Liver (tissue), 9 donors: ENCODE results near the gene PCID2. TPM values are rescaled to one million over a fixed set of nuclear protein-coding genes. Genes with fewer than 3 reads are reported as not detected.

Experiments
- DNase-seq: peaks from one replicate; pipeline ENCODE4 v3.0.0-alpha.2; 2017; ENCODE audit warnings: low spot score
- H3K27ac ChIP-seq, 2 donors: one replicate each; pipeline ENCODE4 v1.7.0; 2013; ENCODE audit warnings: inconsistent platforms in 2 of 2, low read length in 2 of 2, control low read depth in 1 of 2, low read depth in 1 of 2, mild to moderate bottlenecking in 1 of 2
- H3K27me3 ChIP-seq, 4 donors: one replicate each; pipeline versions ENCODE4 v1.6.1 to v1.7.0; 2013; ENCODE audit warnings: low read length in 3 of 4, inconsistent platforms in 1 of 4, mild to moderate bottlenecking in 1 of 4, moderate library complexity in 1 of 4; ENCODE audit not compliant: control insufficient read depth in 4 of 4, insufficient read depth in 4 of 4
- H3K36me3 ChIP-seq, 4 donors: one replicate each; pipeline versions ENCODE4 v1.6.1 to v1.7.0; 2013; ENCODE audit warnings: low read length in 3 of 4, mild to moderate bottlenecking in 3 of 4, low read depth in 1 of 4, moderate library complexity in 1 of 4; ENCODE audit not compliant: control insufficient read depth in 4 of 4, insufficient read depth in 3 of 4
- H3K4me1 ChIP-seq, 4 donors: one replicate each; pipeline versions ENCODE4 v1.6.1 to v1.7.0; 2013; ENCODE audit warnings: low read length in 3 of 4, mild to moderate bottlenecking in 3 of 4, moderate library complexity in 1 of 4; ENCODE audit not compliant: control insufficient read depth in 4 of 4, insufficient read depth in 4 of 4
- H3K4me3 ChIP-seq, 3 donors: one replicate each; pipeline versions ENCODE4 v1.6.1 to v1.7.0; 2013; ENCODE audit warnings: low read length in 3 of 3, control low read depth in 1 of 3, low read depth in 1 of 3, mild to moderate bottlenecking in 1 of 3
- H3K9ac ChIP-seq, 2 donors: one replicate each; pipeline ENCODE4 v1.7.0; 2013; ENCODE audit warnings: low read length in 2 of 2, mild to moderate bottlenecking in 2 of 2, moderate library complexity in 2 of 2, control low read depth in 1 of 2, low read depth in 1 of 2
- H3K9me3 ChIP-seq, 4 donors: one replicate each; pipeline versions ENCODE4 v1.6.1 to v1.7.0; 2013; ENCODE audit warnings: low read length in 3 of 4; ENCODE audit not compliant: control insufficient read depth in 4 of 4
- ATF3 ChIP-seq: IDR thresholded peaks from 2 replicates; pipeline ENCODE4 v1.6.1; 2016; ENCODE audit warnings: antibody characterized with exemption
- CTCF ChIP-seq: fragments of 150-350 bp; IDR thresholded peaks from 2 replicates; pipeline ENCODE4 v1.5.1; 2017; ENCODE audit warnings: improper control_type of control experiment, low read depth, low read length; ENCODE audit not compliant: missing input control
- FOXA1 ChIP-seq: IDR thresholded peaks from 2 replicates; pipeline ENCODE4 v1.6.1; 2016; ENCODE audit warnings: antibody characterized with exemption
- GABPA ChIP-seq, 2 donors: IDR thresholded peaks in 1 of 2; conservative IDR thresholded peaks in 1 of 2; 2 replicates each; pipeline ENCODE4 v1.6.1; 2016; ENCODE audit warnings: antibody characterized with exemption in 2 of 2, mild to moderate bottlenecking in 1 of 2, moderate library complexity in 1 of 2
- HNF4A ChIP-seq, 2 donors: conservative IDR thresholded peaks; 2 replicates each; pipeline ENCODE4 v1.6.1; 2016; ENCODE audit warnings: antibody characterized with exemption in 2 of 2, mild to moderate bottlenecking in 2 of 2
- HNF4G ChIP-seq: IDR thresholded peaks from 2 replicates; pipeline ENCODE4 v1.6.1; 2016; ENCODE audit warnings: antibody characterized with exemption
- JUND ChIP-seq, 2 donors: IDR thresholded peaks; 2 replicates each; pipeline ENCODE4 v1.6.1; 2016; ENCODE audit warnings: antibody characterized with exemption in 2 of 2
- MAX ChIP-seq: IDR thresholded peaks from 2 replicates; pipeline ENCODE4 v1.6.1; 2016; ENCODE audit warnings: antibody characterized with exemption
- NR2F2 ChIP-seq: IDR thresholded peaks from 2 replicates; pipeline ENCODE4 v1.6.1; 2016; ENCODE audit warnings: antibody characterized with exemption
- RAD21 ChIP-seq, 2 donors: IDR thresholded peaks; 2 replicates each; pipeline ENCODE4 v1.6.1; 2016; ENCODE audit warnings: antibody characterized with exemption in 2 of 2, mild to moderate bottlenecking in 2 of 2
- REST ChIP-seq: IDR thresholded peaks from 2 replicates; pipeline ENCODE4 v1.6.1; 2016; ENCODE audit warnings: antibody characterized with exemption, mild to moderate bottlenecking
- SP1 ChIP-seq: IDR thresholded peaks from 2 replicates; pipeline ENCODE4 v1.6.1; 2018; ENCODE audit warnings: antibody characterized with exemption, mild to moderate bottlenecking
- TAF1 ChIP-seq: conservative IDR thresholded peaks from 2 replicates; pipeline ENCODE4 v1.6.1; 2016; ENCODE audit warnings: antibody characterized with exemption, mild to moderate bottlenecking
- YY1 ChIP-seq: IDR thresholded peaks from 2 replicates; pipeline ENCODE4 v1.6.1; 2016; ENCODE audit warnings: antibody characterized with exemption, mild to moderate bottlenecking
- ZBTB33 ChIP-seq: IDR thresholded peaks from 2 replicates; pipeline ENCODE4 v1.6.1; 2016; ENCODE audit warnings: antibody characterized with exemption
- WGBS: extraction: QIAGEN DNeasy Blood & Tissue Kit; methylation state at CpG from one replicate; pipeline ENCODE4 v1.1.7; 2013; 5-methylcytosine and 5-hydroxymethylcytosine counted together
- polyA plus RNA-seq, 2 donors: library from polyadenylated mRNA; stranded (reverse) in 1 of 2; unstranded in 1 of 2; fragments of 200-250 nt in 1 of 2; fragments of >200 nt in 1 of 2; fragmentation: Nextera tagmentation in 1 of 2; extraction: Ambion mirVana in 1 of 2; gene quantifications; one replicate each; pipeline versions ENCODE4 v1.2.1 to v1.2.3, GENCODE V29; 2013 to 2015
- total RNA-seq, 2 donors: library from RNA; depleted of rRNA; stranded (reverse); fragments of >200 nt; gene quantifications; one replicate each; pipeline ENCODE4 v1.2.3, GENCODE V29; 2014
- donor health status: healthy.
- donor health status: healthy.
- donor health status: healthy.
- donor health status: healthy.
- donor health status: healthy.

PCID2 gene
- total and polyA plus RNA-seq, 4 donors, result 13.8 to 39.1 (median 22.7) TPM

- no peaks in the 10 kb centered on the region for H3K27me3 ChIP-seq
- 83% methylated on average over 10 of the region's 10 CpGs for WGBS
- no peak for TF ChIP-seq HNF4A (conservative IDR thresholded peaks at IDR 0.05)
- no peak for TF ChIP-seq NR2F2
- TF ChIP-seq CTCF, result no peak
- TF ChIP-seq GABPA (IDR thresholded peaks at IDR 0.05 in 1 of 2, conservative IDR thresholded peaks at IDR 0.05 in 1 of 2), result no peak
- no peak for TF ChIP-seq ATF3
- TF ChIP-seq FOXA1, result no peak
- TF ChIP-seq RAD21 (IDR thresholded peaks at IDR 0.05), result no peak
- no peak for TF ChIP-seq HNF4G
- TF ChIP-seq YY1, result no peak
Measured at GRCh38 chr13:113167155-113167554, 41.3 kb downstream of the PCID2 start.

GRCh38 chr13:113166681-113167080 is 41.8 kb downstream of the PCID2 start:
- H3K9ac ChIP-seq, result no peak overlapping the region
- no peak overlapping the region for H3K27ac ChIP-seq
- peaks cover 0 to 6% (median 3%) of the 10 kb centered on the region in 4 donors for H3K4me1 ChIP-seq
- no peaks in the 10 kb centered on the region for H3K27me3 ChIP-seq
- 85% methylated on average over 5 of the region's 5 CpGs for WGBS
- peaks cover 0 to 27% (median 10%) of the 10 kb centered on the region in 4 donors for H3K36me3 ChIP-seq
- DNase-seq, result no peak
- no peaks in the 10 kb centered on the region for H3K9me3 ChIP-seq
- TF ChIP-seq CTCF (no peak), HNF4G (no peak), ZBTB33 (no peak), SP1 (no peak), MAX (no peak), YY1 (no peak), REST (no peak), RAD21 (IDR thresholded peaks at IDR 0.05) (no peak), TAF1 (no peak), JUND (IDR thresholded peaks at IDR 0.05) (no peak)
- H3K4me3 ChIP-seq, result no peak overlapping the region

More at GRCh38 chr13:113167155-113167554, 41.3 kb downstream of the PCID2 start:
- no peak overlapping the region for H3K27ac ChIP-seq
- H3K36me3 ChIP-seq, result peaks cover 0 to 31% (median 14%) of the 10 kb centered on the region in 4 donors
- DNase-seq, result no peak
- H3K9me3 ChIP-seq, result no peaks in the 10 kb centered on the region
- H3K4me1 ChIP-seq, result peaks cover 0 to 6% (median 3%) of the 10 kb centered on the region in 4 donors
- no peak overlapping the region for H3K9ac ChIP-seq
- no peak overlapping the region for H3K4me3 ChIP-seq
